Smooth muscle cell (in vitro differentiated cells): ENCODE measurements around the gene SETBP1. TPM values are rescaled to one million over a fixed set of nuclear protein-coding genes. Genes with fewer than 3 reads are reported as not detected.

Experiments
- DNase-seq: peaks from one replicate; lab custom pipeline; 2025; ENCODE audit not compliant: unreplicated experiment; lab: John Stamatoyannopoulos, UW
- H2AFZ ChIP-seq: fragments of 200-600 bp; sonication (generic); 2 replicates; pipeline ENCODE4 v1.6.0; 2016; ENCODE audit warnings: antibody characterized with exemption, low read depth, mild to moderate bottlenecking
- H3F3A ChIP-seq: fragments of 200-600 bp; sonication (generic); 2 replicates; pipeline ENCODE4 v1.6.0; 2017; ENCODE audit warnings: antibody characterized with exemption, low read depth
- H3K27ac ChIP-seq: fragments of 200-600 bp; sonication (generic); 2 replicates; pipeline ENCODE4 v1.5.1; 2016; ENCODE audit warnings: low read depth, mild to moderate bottlenecking
- H3K27me3 ChIP-seq: fragments of 200-600 bp; sonication (generic); 2 replicates; pipeline ENCODE4 v1.6.1; 2016; ENCODE audit warnings: low read depth, mild to moderate bottlenecking
- H3K36me3 ChIP-seq: fragments of 200-600 bp; sonication (generic); 2 replicates; pipeline ENCODE4 v1.5.1; 2016; ENCODE audit warnings: low read depth
- H3K4me1 ChIP-seq: fragments of 200-600 bp; sonication (generic); 2 replicates; pipeline ENCODE4 v1.5.1; 2016; ENCODE audit warnings: low read depth
- H3K4me2 ChIP-seq: fragments of 200-600 bp; sonication (generic); 2 replicates; pipeline ENCODE4 v1.6.0; 2016; ENCODE audit warnings: mild to moderate bottlenecking
- H3K4me3 ChIP-seq: fragments of 200-600 bp; sonication (generic); 2 replicates; pipeline ENCODE4 v1.5.1; 2016; ENCODE audit warnings: mild to moderate bottlenecking
- H3K79me2 ChIP-seq: fragments of 200-600 bp; sonication (generic); 2 replicates; pipeline ENCODE4 v1.6.0; 2016; ENCODE audit warnings: low read depth, mild to moderate bottlenecking
- H3K9ac ChIP-seq: fragments of 200-600 bp; sonication (generic); 2 replicates; pipeline ENCODE4 v1.6.0; 2016; ENCODE audit warnings: low read depth
- H3K9me3 ChIP-seq: fragments of 200-600 bp; sonication (generic); replicated peaks from 2 replicates; pipeline ENCODE4 v1.5.1; 2016; ENCODE audit warnings: low read depth
- H4K20me1 ChIP-seq: fragments of 200-600 bp; sonication (generic); 2 replicates; pipeline ENCODE4 v1.6.0; 2016; ENCODE audit warnings: low read depth
- CTCF ChIP-seq: fragments of 200-600 bp; sonication (generic); IDR thresholded peaks from 2 replicates; pipeline ENCODE4 v1.5.1; 2017; ENCODE audit warnings: borderline replicate concordance, mild to moderate bottlenecking, antibody characterized with exemption; ENCODE audit not compliant: insufficient read depth, poor library complexity, severe bottlenecking
- WGBS: methylation state at CpG from one replicate; pipeline ENCODE4 v1.1.7; 2016; ENCODE audit warnings: low lambda C conversion rate; 5-methylcytosine and 5-hydroxymethylcytosine counted together
- polyA plus RNA-seq: library from polyadenylated mRNA; unstranded; fragments of >200 nt; fragmentation: Nextera tagmentation; extraction: Ambion mirVana; gene quantifications from 2 replicates; pipeline ENCODE4 v1.2.1, GENCODE V29; 2016
- total RNA-seq: library from RNA; depleted of rRNA; stranded (reverse); fragments of >200 nt; gene quantifications from 2 replicates; pipeline ENCODE4 v1.2.3, GENCODE V29; 2014

Gene SETBP1
- total and polyA plus RNA-seq, 2 experiments from 2014 or later = 6.1 to 17.7 TPM

- peaks cover 6% of the 10 kb centered on the region for H4K20me1 ChIP-seq
- no peak for DNase-seq
- H3K9me3 ChIP-seq = no peaks in the 10 kb centered on the region
- H3K4me1 ChIP-seq = no peaks in the 10 kb centered on the region
- H3K4me2 ChIP-seq = no peak overlapping the region
- H3K27ac ChIP-seq = no peak overlapping the region
- H3K9ac ChIP-seq = no peak overlapping the region
- TF ChIP-seq CTCF = no peak
- no peak overlapping the region for H3K4me3 ChIP-seq
- no peak overlapping the region for H2AFZ ChIP-seq
- no peaks in the 10 kb centered on the region for H3K36me3 ChIP-seq
- no peaks in the 10 kb centered on the region for H3K79me2 ChIP-seq
- H3K27me3 ChIP-seq = no peaks in the 10 kb centered on the region
- H3F3A ChIP-seq = no peaks in the 10 kb centered on the region
- WGBS = 74% methylated on average over 2 of the region's 2 CpGs
These were observed 292.6 kb downstream of the SETBP1 start for GRCh38 chr18:44973282-44973681.

GRCh38 chr18:44974174-44974573 lies 293.5 kb downstream of the SETBP1 start:
- 96% methylated on average over 2 of the region's 2 CpGs for WGBS
- Histone ChIP-seq H3K36me3 (no peaks in the 10 kb centered on the region), H3K4me3 (no peak overlapping the region), H3K27ac (no peak overlapping the region), H3K4me2 (no peak overlapping the region), H3K27me3 (no peaks in the 10 kb centered on the region), H3K9me3 (no peaks in the 10 kb centered on the region), H2AFZ (no peak overlapping the region), H3K4me1 (no peaks in the 10 kb centered on the region), H3K9ac (no peak overlapping the region), H3F3A (no peaks in the 10 kb centered on the region), H4K20me1 (peaks cover 9% of the 10 kb centered on the region), H3K79me2 (no peaks in the 10 kb centered on the region)
- TF ChIP-seq CTCF = no peak
- no peak for DNase-seq

- Histone ChIP-seq H3K27ac (no peak overlapping the region), H3K4me1 (no peaks in the 10 kb centered on the region), H3K4me3 (no peak overlapping the region), H3K4me2 (no peak overlapping the region), H3K9me3 (no peaks in the 10 kb centered on the region), H3K27me3 (no peaks in the 10 kb centered on the region), H2AFZ (no peak overlapping the region), H3K36me3 (no peaks in the 10 kb centered on the region), H4K20me1 (peaks cover 9% of the 10 kb centered on the region), H3K79me2 (no peaks in the 10 kb centered on the region), H3F3A (no peaks in the 10 kb centered on the region), H3K9ac (no peak overlapping the region)
- no peak for DNase-seq
- TF ChIP-seq CTCF = no peak
- WGBS = 90% methylated on average over 4 of the region's 4 CpGs
These were observed 297.2 kb downstream of the SETBP1 start for GRCh38 chr18:44977856-44978255.

- TF ChIP-seq CTCF = no peak
- no peak overlapping the region for H3K4me2 ChIP-seq
- H3K27ac ChIP-seq = no peak overlapping the region
- 83% methylated on average over 3 of the region's 3 CpGs for WGBS
- H3K9ac ChIP-seq = no peak overlapping the region
- no peaks in the 10 kb centered on the region for H3K9me3 ChIP-seq
- H3K4me1 ChIP-seq = no peaks in the 10 kb centered on the region
- peaks cover 16% of the 10 kb centered on the region for H4K20me1 ChIP-seq
- H3K79me2 ChIP-seq = no peaks in the 10 kb centered on the region
- no peaks in the 10 kb centered on the region for H3F3A ChIP-seq
- H3K36me3 ChIP-seq = no peaks in the 10 kb centered on the region
- no peak for DNase-seq
- no peaks in the 10 kb centered on the region for H3K27me3 ChIP-seq
- no peak overlapping the region for H3K4me3 ChIP-seq
- no peak overlapping the region for H2AFZ ChIP-seq
These were observed 299.1 kb downstream of the SETBP1 start for GRCh38 chr18:44979748-44980147.
